ENCODE measurements around the gene LUC7L2.
"Not testable (repeated sequence)": the region's sequence is repeated elsewhere in the genome, so short reads cannot be mapped to it uniquely, and the experiment has no call there.

GRCh38 chr7:139464511-139464910, 104.8 kb downstream of the LUC7L2 start:
- TF ChIP-seq, protein P1, sequence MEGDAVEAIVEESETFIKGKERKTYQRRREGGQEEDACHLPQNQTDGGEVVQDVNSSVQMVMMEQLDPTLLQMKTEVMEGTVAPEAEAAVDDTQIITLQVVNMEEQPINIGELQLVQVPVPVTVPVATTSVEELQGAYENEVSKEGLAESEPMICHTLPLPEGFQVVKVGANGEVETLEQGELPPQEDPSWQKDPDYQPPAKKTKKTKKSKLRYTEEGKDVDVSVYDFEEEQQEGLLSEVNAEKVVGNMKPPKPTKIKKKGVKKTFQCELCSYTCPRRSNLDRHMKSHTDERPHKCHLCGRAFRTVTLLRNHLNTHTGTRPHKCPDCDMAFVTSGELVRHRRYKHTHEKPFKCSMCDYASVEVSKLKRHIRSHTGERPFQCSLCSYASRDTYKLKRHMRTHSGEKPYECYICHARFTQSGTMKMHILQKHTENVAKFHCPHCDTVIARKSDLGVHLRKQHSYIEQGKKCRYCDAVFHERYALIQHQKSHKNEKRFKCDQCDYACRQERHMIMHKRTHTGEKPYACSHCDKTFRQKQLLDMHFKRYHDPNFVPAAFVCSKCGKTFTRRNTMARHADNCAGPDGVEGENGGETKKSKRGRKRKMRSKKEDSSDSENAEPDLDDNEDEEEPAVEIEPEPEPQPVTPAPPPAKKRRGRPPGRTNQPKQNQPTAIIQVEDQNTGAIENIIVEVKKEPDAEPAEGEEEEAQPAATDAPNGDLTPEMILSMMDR (IDR thresholded peaks at IDR 0.05), result not testable (repeated sequence)
- TF ChIP-seq POLR2A, EP300, POLR2AphosphoS5 (IDR thresholded peaks at IDR 0.05): not testable (repeated sequence)
